ENCODE data around the gene COPZ2.
"Not testable (repeated sequence)": the region's sequence is repeated elsewhere in the genome, so short reads cannot be mapped to it uniquely, and the experiment has no call there.

The COPZ2 gene

GRCh38 chr17:48028736-48029135, 8.9 kb downstream of the COPZ2 start:
- no peak for DNase-seq (ENCODE audit: low spot score)

GRCh38 chr17:48027322-48027981, 10.1 kb downstream of the COPZ2 start:
- no peak for DNase-seq (ENCODE audit: low spot score)

GRCh38 chr17:48026502-48027321, 10.9 kb downstream of the COPZ2 start:
- peak; percentile 79 for DNase-seq (ENCODE audit: low spot score)

GRCh38 chr17:48025904-48026501, 11.6 kb downstream of the COPZ2 start:
- no peak for DNase-seq (ENCODE audit: low spot score)

GRCh38 chr17:48025040-48025903, 12.3 kb downstream of the COPZ2 start:
- DNase-seq (ENCODE audit: low spot score): peak; percentile 97

GRCh38 chr17:48024149-48025039, 13.2 kb downstream of the COPZ2 start:
- DNase-seq (ENCODE audit: low spot score): no peak

GRCh38 chr17:48023400-48024148, 14.0 kb downstream of the COPZ2 start:
- peak; percentile 82 for DNase-seq (ENCODE audit: low spot score)

- DNase-seq (ENCODE audit: low spot score): no peak
These were observed 14.7 kb downstream of the COPZ2 start for GRCh38 chr17:48022901-48023300.

- DNase-seq (ENCODE audit: low spot score): no peak
These were observed 15.7 kb downstream of the COPZ2 start for GRCh38 chr17:48021934-48022333.

GRCh38 chr17:48017817-48018158, 19.8 kb downstream of the COPZ2 start:
- DNase-seq (ENCODE audit: low spot score): not testable (repeated sequence)

- no peak for DNase-seq (ENCODE audit: low spot score)
These were observed 21.5 kb downstream of the COPZ2 start for GRCh38 chr17:48016112-48016511.

GRCh38 chr17:48014595-48015111, 22.9 kb downstream of the COPZ2 start:
- no peak for DNase-seq (ENCODE audit: low spot score)

- no peak for DNase-seq (ENCODE audit: low spot score)
These were observed 23.6 kb downstream of the COPZ2 start for GRCh38 chr17:48013876-48014594.

- DNase-seq (ENCODE audit: low spot score): no peak
These were observed 24.9 kb downstream of the COPZ2 start for GRCh38 chr17:48012654-48013053.

- no peak for DNase-seq (ENCODE audit: low spot score)
These were observed 25.5 kb downstream of the COPZ2 start for GRCh38 chr17:48012151-48012520.

- no peak for DNase-seq (ENCODE audit: low spot score)
These were observed 26.0 kb downstream of the COPZ2 start for GRCh38 chr17:48011405-48012150.

GRCh38 chr17:48010193-48010592, 27.4 kb downstream of the COPZ2 start:
- no peak for DNase-seq (ENCODE audit: low spot score)

GRCh38 chr17:48006936-48007709, 30.5 kb downstream of the COPZ2 start:
- DNase-seq (ENCODE audit: low spot score): no peak
